Omental fat pad (tissue), 4 donors: Measurements from ENCODE around the gene LILRA6. TPM values are rescaled to one million over a fixed set of nuclear protein-coding genes. Genes with fewer than 3 reads are reported as not detected.
"Not testable (repeated sequence)": the region's sequence is repeated elsewhere in the genome, so short reads cannot be mapped to it uniquely, and the experiment has no call there.

Experiments used
- ATAC-seq: fragments of 150-250 bp; one replicate; pipeline ENCODE4 v1.9.1; 2016; ENCODE audit warnings: mild to moderate bottlenecking, moderate library complexity; ENCODE audit not compliant: low FRiP score
- DNase-seq: peaks from one replicate; pipeline ENCODE4 v3.0.0-alpha.2; 2019; ENCODE audit warnings: low spot score
- CTCF ChIP-seq, 3 donors: fragments of 450-650 bp; IDR thresholded peaks; one replicate each; pipeline ENCODE4 v1.5.1; 2016 to 2017; ENCODE audit warnings: antibody characterized with exemption in 3 of 3, mild to moderate bottlenecking in 3 of 3, moderate library complexity in 2 of 3
- total RNA-seq, 4 donors: library from RNA; depleted of rRNA; stranded (reverse); fragments of >200 nt; gene quantifications; one replicate each; pipeline ENCODE4 v1.1.0, GENCODE V29; 2016

LILRA6 gene
- total RNA-seq, 4 donors from 2014 or later, result 2.1 to 13.6 (median 7.3) TPM

- DNase-seq, result no peak
- TF ChIP-seq CTCF (IDR thresholded peaks at IDR 0.05), result no peak
- no peak for ATAC-seq
Measured at GRCh38 chr19:54279406-54279962, 36.9 kb upstream of the LILRA6 start.

GRCh38 chr19:54278571-54279195, 36.1 kb upstream of the LILRA6 start:
- DNase-seq, ATAC-seq: not testable (repeated sequence)

- ATAC-seq, DNase-seq: not testable (repeated sequence)
Measured at GRCh38 chr19:54278056-54278455, 35.5 kb upstream of the LILRA6 start.

- not testable (repeated sequence) for ATAC-seq, DNase-seq
Measured at GRCh38 chr19:54277111-54277615, 34.6 kb upstream of the LILRA6 start.

- ATAC-seq (no peak), DNase-seq (no peak)
Measured at GRCh38 chr19:54275951-54276350, 33.4 kb upstream of the LILRA6 start.

GRCh38 chr19:54274516-54274915, 31.9 kb upstream of the LILRA6 start:
- DNase-seq, ATAC-seq: not testable (repeated sequence)

More at GRCh38 chr19:54275951-54276350, 33.4 kb upstream of the LILRA6 start:
- TF ChIP-seq CTCF (IDR thresholded peaks at IDR 0.05), result no peak

GRCh38 chr19:54273821-54274220, 31.2 kb upstream of the LILRA6 start:
- no peak for TF ChIP-seq CTCF (IDR thresholded peaks at IDR 0.05)
- DNase-seq (no peak), ATAC-seq (no peak)

GRCh38 chr19:54272181-54272580, 29.6 kb upstream of the LILRA6 start:
- not testable (repeated sequence) for ATAC-seq, DNase-seq

- DNase-seq, ATAC-seq: not testable (repeated sequence)
Measured at GRCh38 chr19:54271587-54271986, 29.0 kb upstream of the LILRA6 start.

- ATAC-seq (no peak), DNase-seq (no peak)
- no peak for TF ChIP-seq CTCF (IDR thresholded peaks at IDR 0.05)
Measured at GRCh38 chr19:54271106-54271505, 28.5 kb upstream of the LILRA6 start.
